HepG2 (cell line): ENCODE data around the gene SLFNL1. TPM values are rescaled to one million over a fixed set of nuclear protein-coding genes. Genes with fewer than 3 reads are reported as not detected.

Experiments
- CBFB ChIP-seq: sonication (generic); formaldehyde crosslinking; IDR thresholded peaks from 2 replicates; pipeline ENCODE4 v1.4.0; 2020; ENCODE audit warnings: missing genetic modification reagents
- DZIP1 ChIP-seq: sonication (generic); formaldehyde crosslinking; IDR thresholded peaks from 2 replicates; pipeline ENCODE4 v1.5.0; 2020; ENCODE audit warnings: mild to moderate bottlenecking, missing genetic modification reagents
- ELF3 ChIP-seq: IDR thresholded peaks from 2 replicates; pipeline ENCODE4 v1.6.1; 2016; ENCODE audit warnings: missing genetic modification reagents, missing compliant biosample characterization
- HOMEZ ChIP-seq: IDR thresholded peaks from 2 replicates; pipeline ENCODE4 v1.6.1; 2016; ENCODE audit warnings: low read depth
- PHF20 ChIP-seq: sonication (generic); formaldehyde crosslinking; IDR thresholded peaks from 2 replicates; pipeline ENCODE4 v1.5.0; 2020; ENCODE audit warnings: mild to moderate bottlenecking, missing genetic modification reagents
- SP140L ChIP-seq: sonication (generic); formaldehyde crosslinking; IDR thresholded peaks from 2 replicates; pipeline ENCODE4 v1.4.0; 2020; ENCODE audit warnings: missing genetic modification reagents, borderline replicate concordance
- THRA ChIP-seq: sonication (generic); formaldehyde crosslinking; IDR thresholded peaks from 2 replicates; pipeline ENCODE4 v1.4.0; 2020; ENCODE audit warnings: missing genetic modification reagents, borderline replicate concordance
- TIGD3 ChIP-seq: sonication (generic); formaldehyde crosslinking; IDR thresholded peaks from 2 replicates; pipeline ENCODE4 v1.5.1; 2020; ENCODE audit warnings: mild to moderate bottlenecking, missing genetic modification reagents, borderline replicate concordance
- ZBTB1 ChIP-seq: sonication (generic); formaldehyde crosslinking; IDR thresholded peaks from 2 replicates; pipeline ENCODE4 v1.4.0; 2020; ENCODE audit warnings: missing genetic modification reagents, borderline replicate concordance
- ZBTB14 ChIP-seq: sonication (generic); formaldehyde crosslinking; IDR thresholded peaks from 2 replicates; pipeline ENCODE4 v1.4.0; 2020; ENCODE audit warnings: missing genetic modification reagents
- ZNF138 ChIP-seq: sonication (generic); formaldehyde crosslinking; IDR thresholded peaks from 2 replicates; pipeline ENCODE4 v1.5.0; 2020; ENCODE audit warnings: mild to moderate bottlenecking, low read depth, missing genetic modification reagents
- ZNF333 ChIP-seq: sonication (generic); formaldehyde crosslinking; IDR thresholded peaks from 2 replicates; pipeline ENCODE4 v1.4.0; 2020; ENCODE audit warnings: mild to moderate bottlenecking, missing genetic modification reagents, borderline replicate concordance
- polyA plus RNA-seq, 8 experiments: library from polyadenylated mRNA; depleted of rRNA in 3 of 8; stranded (reverse) in 7 of 8; unstranded in 1 of 8; fragments of >200 nt; fragmentation: Illumina TruSeq in 4 of 8; extraction: Trizol in 4 of 8; gene quantifications; 2 replicates each; pipeline versions ENCODE4 v1.2.1 to v1.2.3, GENCODE V29; 2011 to 2016; ENCODE audit warnings: low read depth in 4 of 8, missing spikeins in 1 of 8, mixed read lengths in 1 of 8; ENCODE audit not compliant: insufficient read depth in 1 of 8
- total RNA-seq, 5 experiments: library from RNA; depleted of rRNA; stranded (reverse); fragments of >200 nt; fragmentation: Illumina TruSeq; extraction: Trizol; gene quantifications; 2 replicates each; pipeline ENCODE4 v1.2.3, GENCODE V29; 2016; ENCODE audit warnings: low read depth in 1 of 5
- TF ChIP-seq, protein P1 (sequence below): sonication (generic); formaldehyde crosslinking; IDR thresholded peaks from 2 replicates; pipeline ENCODE4 v1.5.1; 2020; ENCODE audit warnings: missing genetic modification reagents, mild to moderate bottlenecking, borderline replicate concordance
- TF ChIP-seq, protein P2 (sequence below): sonication (generic); formaldehyde crosslinking; IDR thresholded peaks from 2 replicates; pipeline ENCODE4 v1.4.0; 2020; ENCODE audit warnings: missing genetic modification reagents, mild to moderate bottlenecking, borderline replicate concordance

Gene SLFNL1
- total and polyA plus RNA-seq, 2 of the 13 experiments (the other 11 are each of a cell fraction or from before 2014, with no cell fraction given), result 0.07 to 0.20 TPM

DNA sequence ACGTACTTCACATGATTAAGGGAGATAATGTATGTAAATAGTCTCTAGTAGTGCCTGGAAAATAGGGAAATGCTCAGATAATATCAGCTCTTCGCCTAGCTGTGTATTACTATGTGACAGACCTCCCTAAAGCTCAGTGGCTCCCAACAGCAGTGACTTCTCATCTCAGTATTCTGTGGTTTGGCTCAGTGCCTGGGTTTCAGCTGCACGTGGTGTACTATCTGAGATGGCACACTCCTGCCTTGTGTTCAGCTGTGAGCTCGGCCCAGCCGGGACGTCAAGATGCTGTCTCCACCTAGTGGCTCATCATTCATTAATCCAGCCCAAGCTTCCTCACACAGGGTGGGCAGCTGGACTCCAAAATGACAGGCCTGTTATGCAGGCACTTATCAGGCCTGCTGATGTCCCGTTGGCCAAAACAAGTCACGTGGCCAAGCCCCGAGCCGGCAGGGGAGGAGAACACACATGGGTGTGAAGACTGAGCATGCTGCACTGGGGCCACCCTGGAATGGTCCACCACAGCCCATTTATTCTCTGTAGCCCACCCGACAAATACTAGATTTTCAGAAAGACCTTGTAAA lies 17.8 kb downstream of the SLFNL1 start (continued):
- no peak for TF ChIP-seq DZIP1 (CRISPR knock-in tag)
- TF ChIP-seq TIGD3 (CRISPR knock-in tag), result no peak
- TF ChIP-seq HOMEZ, result no peak
- peak; percentile 72; the same call in 1 of the 2 replicates for TF ChIP-seq CBFB (CRISPR knock-in tag)
- no peak for TF ChIP-seq PHF20
- TF ChIP-seq, protein P1, sequence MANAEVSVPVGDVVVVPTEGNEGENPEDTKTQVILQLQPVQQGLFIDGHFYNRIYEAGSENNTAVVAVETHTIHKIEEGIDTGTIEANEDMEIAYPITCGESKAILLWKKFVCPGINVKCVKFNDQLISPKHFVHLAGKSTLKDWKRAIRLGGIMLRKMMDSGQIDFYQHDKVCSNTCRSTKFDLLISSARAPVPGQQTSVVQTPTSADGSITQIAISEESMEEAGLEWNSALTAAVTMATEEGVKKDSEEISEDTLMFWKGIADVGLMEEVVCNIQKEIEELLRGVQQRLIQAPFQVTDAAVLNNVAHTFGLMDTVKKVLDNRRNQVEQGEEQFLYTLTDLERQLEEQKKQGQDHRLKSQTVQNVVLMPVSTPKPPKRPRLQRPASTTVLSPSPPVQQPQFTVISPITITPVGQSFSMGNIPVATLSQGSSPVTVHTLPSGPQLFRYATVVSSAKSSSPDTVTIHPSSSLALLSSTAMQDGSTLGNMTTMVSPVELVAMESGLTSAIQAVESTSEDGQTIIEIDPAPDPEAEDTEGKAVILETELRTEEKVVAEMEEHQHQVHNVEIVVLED, result no peak
- TF ChIP-seq SP140L (CRISPR knock-in tag), result no peak
- TF ChIP-seq THRA (CRISPR knock-in tag), result peak; percentile 44; the same call in 1 of the 2 replicates
- TF ChIP-seq, protein P2, sequence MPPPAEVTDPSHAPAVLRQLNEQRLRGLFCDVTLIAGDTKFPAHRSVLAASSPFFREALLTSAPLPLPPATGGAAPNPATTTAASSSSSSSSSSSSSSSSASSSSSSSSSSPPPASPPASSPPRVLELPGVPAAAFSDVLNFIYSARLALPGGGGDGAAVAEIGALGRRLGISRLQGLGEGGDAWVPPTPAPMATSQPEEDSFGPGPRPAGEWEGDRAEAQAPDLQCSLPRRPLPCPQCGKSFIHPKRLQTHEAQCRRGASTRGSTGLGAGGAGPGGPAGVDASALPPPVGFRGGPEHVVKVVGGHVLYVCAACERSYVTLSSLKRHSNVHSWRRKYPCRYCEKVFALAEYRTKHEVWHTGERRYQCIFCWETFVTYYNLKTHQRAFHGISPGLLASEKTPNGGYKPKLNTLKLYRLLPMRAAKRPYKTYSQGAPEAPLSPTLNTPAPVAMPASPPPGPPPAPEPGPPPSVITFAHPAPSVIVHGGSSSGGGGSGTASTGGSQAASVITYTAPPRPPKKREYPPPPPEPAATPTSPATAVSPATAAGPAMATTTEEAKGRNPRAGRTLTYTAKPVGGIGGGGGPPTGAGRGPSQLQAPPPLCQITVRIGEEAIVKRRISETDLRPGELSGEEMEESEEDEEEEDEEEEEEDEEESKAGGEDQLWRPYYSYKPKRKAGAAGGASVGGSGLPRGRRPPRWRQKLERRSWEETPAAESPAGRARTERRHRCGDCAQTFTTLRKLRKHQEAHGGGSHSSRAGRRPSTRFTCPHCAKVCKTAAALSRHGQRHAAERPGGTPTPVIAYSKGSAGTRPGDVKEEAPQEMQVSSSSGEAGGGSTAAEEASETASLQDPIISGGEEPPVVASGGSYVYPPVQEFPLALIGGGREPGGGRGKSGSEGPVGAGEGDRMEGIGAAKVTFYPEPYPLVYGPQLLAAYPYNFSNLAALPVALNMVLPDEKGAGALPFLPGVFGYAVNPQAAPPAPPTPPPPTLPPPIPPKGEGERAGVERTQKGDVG, result no peak
- no peak for TF ChIP-seq ZNF333 (CRISPR knock-in tag)
- no peak for TF ChIP-seq ZNF138 (CRISPR knock-in tag)
- no peak for TF ChIP-seq ZBTB1 (CRISPR knock-in tag)
- TF ChIP-seq ELF3 (CRISPR knock-in tag), result no peak
- TF ChIP-seq ZBTB14 (CRISPR knock-in tag), result no peak
